Measurements from ENCODE around the gene NAE1.

DNA sequence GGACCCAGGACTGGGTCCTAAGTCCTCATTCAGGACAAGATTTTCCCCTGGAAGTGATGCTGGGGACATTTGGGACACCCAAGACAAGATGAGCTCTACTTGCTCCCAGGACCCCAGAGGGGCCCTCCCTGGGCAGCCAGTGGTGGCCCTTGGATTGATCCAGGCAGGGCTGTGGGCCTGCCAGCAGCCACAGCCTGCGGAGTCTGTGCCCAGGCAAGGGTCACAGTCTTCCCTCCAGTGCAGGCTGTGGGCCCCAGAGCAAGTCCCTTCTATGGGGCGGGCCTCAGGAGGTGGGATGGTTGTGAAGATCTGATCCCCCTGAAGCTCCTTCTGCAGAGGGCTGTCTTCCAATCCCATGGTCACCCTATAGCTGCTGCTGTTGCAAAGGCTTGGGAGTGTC lies 26.0 kb upstream of the NAE1 start:
- TF ChIP-seq, protein P1, sequence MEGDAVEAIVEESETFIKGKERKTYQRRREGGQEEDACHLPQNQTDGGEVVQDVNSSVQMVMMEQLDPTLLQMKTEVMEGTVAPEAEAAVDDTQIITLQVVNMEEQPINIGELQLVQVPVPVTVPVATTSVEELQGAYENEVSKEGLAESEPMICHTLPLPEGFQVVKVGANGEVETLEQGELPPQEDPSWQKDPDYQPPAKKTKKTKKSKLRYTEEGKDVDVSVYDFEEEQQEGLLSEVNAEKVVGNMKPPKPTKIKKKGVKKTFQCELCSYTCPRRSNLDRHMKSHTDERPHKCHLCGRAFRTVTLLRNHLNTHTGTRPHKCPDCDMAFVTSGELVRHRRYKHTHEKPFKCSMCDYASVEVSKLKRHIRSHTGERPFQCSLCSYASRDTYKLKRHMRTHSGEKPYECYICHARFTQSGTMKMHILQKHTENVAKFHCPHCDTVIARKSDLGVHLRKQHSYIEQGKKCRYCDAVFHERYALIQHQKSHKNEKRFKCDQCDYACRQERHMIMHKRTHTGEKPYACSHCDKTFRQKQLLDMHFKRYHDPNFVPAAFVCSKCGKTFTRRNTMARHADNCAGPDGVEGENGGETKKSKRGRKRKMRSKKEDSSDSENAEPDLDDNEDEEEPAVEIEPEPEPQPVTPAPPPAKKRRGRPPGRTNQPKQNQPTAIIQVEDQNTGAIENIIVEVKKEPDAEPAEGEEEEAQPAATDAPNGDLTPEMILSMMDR (conservative IDR thresholded peaks at IDR 0.05; ENCODE audit: low read length): no peak
- no peak for TF ChIP-seq EZH2phosphoT487 (IDR thresholded peaks at IDR 0.05; ENCODE audit: borderline replicate concordance, low read depth, low read length)
